H9 (cell line): ENCODE data around the gene DHCR7. TPM values are rescaled to one million over a fixed set of nuclear protein-coding genes. Genes with fewer than 3 reads are reported as not detected.

Experiments
- DNase-seq: peaks from one replicate; pipeline ENCODE4 v3.0.0-alpha.2; 2017
- H2AFZ ChIP-seq: one replicate; pipeline ENCODE4 v1.6.1; 2013; ENCODE audit warnings: mild to moderate bottlenecking, low read length, control low read depth, moderate library complexity
- H2AK5ac ChIP-seq: 2 replicates; pipeline ENCODE4 v1.6.1; 2013; ENCODE audit warnings: low read length, control low read depth, mixed read lengths; ENCODE audit not compliant: insufficient read length
- H2BK120ac ChIP-seq: one replicate; pipeline ENCODE4 v1.6.1; 2013; ENCODE audit warnings: low read depth, mild to moderate bottlenecking, low read length, control low read depth, inconsistent platforms; ENCODE audit not compliant: poor library complexity, severe bottlenecking
- H2BK12ac ChIP-seq: 2 replicates; pipeline ENCODE4 v1.6.1; 2013; ENCODE audit warnings: low read length, control low read depth, mixed read lengths, low read depth; ENCODE audit not compliant: insufficient read length
- H2BK15ac ChIP-seq: 2 replicates; pipeline ENCODE4 v1.6.1; 2013; ENCODE audit warnings: low read depth, low read length, control low read depth
- H2BK20ac ChIP-seq: one replicate; pipeline ENCODE4 v1.6.1; 2013; ENCODE audit warnings: low read depth, mild to moderate bottlenecking, low read length, control low read depth, inconsistent platforms; ENCODE audit not compliant: poor library complexity, severe bottlenecking
- H2BK5ac ChIP-seq: 2 replicates; pipeline ENCODE4 v1.6.1; 2013; ENCODE audit warnings: low read length, control low read depth, mixed read lengths; ENCODE audit not compliant: insufficient read length
- H3K14ac ChIP-seq: 2 replicates; pipeline ENCODE4 v1.6.1; 2013; ENCODE audit warnings: low read length, control low read depth; ENCODE audit not compliant: insufficient read depth
- H3K18ac ChIP-seq: 2 replicates; pipeline ENCODE4 v1.6.1; 2013; ENCODE audit warnings: low read depth, mild to moderate bottlenecking, mixed read lengths, low read length, control low read depth; ENCODE audit not compliant: insufficient read length
- H3K23ac ChIP-seq: 2 replicates; pipeline ENCODE4 v1.6.1; 2013; ENCODE audit warnings: low read length, control low read depth, mixed read lengths, low read depth; ENCODE audit not compliant: insufficient read length
- H3K23me2 ChIP-seq: 2 replicates; pipeline ENCODE4 v1.6.1; 2013; ENCODE audit warnings: low read depth, mild to moderate bottlenecking, mixed read lengths, low read length, control low read depth; ENCODE audit not compliant: insufficient read length, poor library complexity, severe bottlenecking
- H3K27ac ChIP-seq: 2 replicates; pipeline ENCODE4 v1.5.1; 2013; ENCODE audit warnings: low read length, control low read depth, mixed read lengths, low read depth; ENCODE audit not compliant: insufficient read length
- H3K27me3 ChIP-seq: 2 replicates; pipeline ENCODE4 v1.6.1; 2013; ENCODE audit warnings: low read length, control low read depth, inconsistent platforms; ENCODE audit not compliant: insufficient read depth
- H3K4ac ChIP-seq: 2 replicates; pipeline ENCODE4 v1.6.1; 2013; ENCODE audit warnings: low read depth, mild to moderate bottlenecking, control low read depth, inconsistent platforms, low read length, moderate library complexity
- H3K4me1 ChIP-seq: 2 replicates; pipeline ENCODE4 v1.6.1; 2013; ENCODE audit warnings: low read length, control low read depth, inconsistent platforms; ENCODE audit not compliant: insufficient read depth
- H3K4me2 ChIP-seq: 2 replicates; pipeline ENCODE4 v1.6.1; 2013; ENCODE audit warnings: low read length, control low read depth, mixed read lengths; ENCODE audit not compliant: insufficient read length, insufficient read depth
- H3K56ac ChIP-seq: 2 replicates; pipeline ENCODE4 v1.6.1; 2013; ENCODE audit warnings: low read depth, mild to moderate bottlenecking, mixed read lengths, low read length, control low read depth; ENCODE audit not compliant: insufficient read length
- H3K79me1 ChIP-seq: 2 replicates; pipeline ENCODE4 v1.6.1; 2013; ENCODE audit warnings: low read depth, mild to moderate bottlenecking, moderate library complexity, low read length, control low read depth, inconsistent platforms; ENCODE audit not compliant: insufficient read depth, poor library complexity, severe bottlenecking
- H3K79me2 ChIP-seq: 2 replicates; pipeline ENCODE4 v1.6.1; 2013; ENCODE audit warnings: low read length, control low read depth, inconsistent platforms; ENCODE audit not compliant: insufficient read depth
- H3K9ac ChIP-seq: 2 replicates; pipeline ENCODE4 v1.6.1; 2013; ENCODE audit warnings: low read length, control low read depth, mixed read lengths; ENCODE audit not compliant: insufficient read length; ENCODE audit errors: extremely low read depth
- H3K9me3 ChIP-seq: one replicate; pipeline ENCODE4 v1.6.1; 2013; ENCODE audit warnings: low read depth, low read length, inconsistent platforms; ENCODE audit not compliant: control insufficient read depth
- H3T11ph ChIP-seq: one replicate; pipeline ENCODE4 v1.6.1; 2013; ENCODE audit warnings: mild to moderate bottlenecking, low read length, control low read depth, inconsistent platforms
- H4K20me1 ChIP-seq: one replicate; pipeline ENCODE4 v1.6.1; 2013; ENCODE audit not compliant: control insufficient read depth, insufficient read length, insufficient read depth
- H4K5ac ChIP-seq: 2 replicates; pipeline ENCODE4 v1.6.1; 2013; ENCODE audit warnings: low read depth, mild to moderate bottlenecking, mixed read lengths, low read length, control low read depth; ENCODE audit not compliant: insufficient read length
- H4K8ac ChIP-seq: replicated peaks from 2 replicates; pipeline ENCODE4 v1.6.1; 2013; ENCODE audit warnings: low read length, control low read depth, mixed read lengths, low read depth; ENCODE audit not compliant: insufficient read length
- H4K91ac ChIP-seq: 2 replicates; pipeline ENCODE4 v1.6.1; 2013; ENCODE audit warnings: low read depth, mild to moderate bottlenecking, moderate library complexity, mixed read lengths, low read length, control low read depth; ENCODE audit not compliant: insufficient read length
- H3K27ac Mint-ChIP-seq, 3 experiments: 2 replicates in 2 of 3; 3 replicates in 1 of 3; pipeline ENCODE4 v1.8.0; 2020 to 2021; ENCODE audit warnings: mixed read lengths in 3 of 3, mild to moderate bottlenecking in 1 of 3, moderate library complexity in 1 of 3
- H3K27me3 Mint-ChIP-seq: 2 replicates; pipeline ENCODE4 v1.8.0; 2021; ENCODE audit warnings: low read depth, mild to moderate bottlenecking, moderate library complexity, mixed read lengths
- H3K36me3 Mint-ChIP-seq, 3 experiments: 2 replicates in 2 of 3; 3 replicates in 1 of 3; pipeline ENCODE4 v1.8.0; 2020 to 2021; ENCODE audit warnings: low read depth in 3 of 3, mixed read lengths in 3 of 3; ENCODE audit not compliant: insufficient read depth in 1 of 3
- H3K4me1 Mint-ChIP-seq, 2 experiments: 2 replicates each; pipeline ENCODE4 v1.8.0; 2020; ENCODE audit warnings: mixed read lengths in 2 of 2
- H3K4me3 Mint-ChIP-seq, 2 experiments: 2 replicates in 1 of 2; 3 replicates in 1 of 2; pipeline ENCODE4 v1.8.0; 2020 to 2021; ENCODE audit warnings: mild to moderate bottlenecking in 2 of 2, mixed read lengths in 2 of 2, moderate library complexity in 1 of 2
- H3K9me3 Mint-ChIP-seq, 2 experiments: 2 replicates in 1 of 2; 3 replicates in 1 of 2; pipeline ENCODE4 v1.8.0; 2020; ENCODE audit warnings: mild to moderate bottlenecking in 2 of 2, mixed read lengths in 2 of 2, moderate library complexity in 1 of 2
- WGBS: extraction: QIAGEN DNeasy Blood & Tissue Kit; methylation state at CpG from one replicate; pipeline ENCODE4 v1.1.7; 2013; ENCODE audit warnings: missing lambda C conversion rate, low lambda C conversion rate, mixed read lengths; ENCODE audit not compliant: insufficient read length; ENCODE audit errors: extremely low coverage; 5-methylcytosine and 5-hydroxymethylcytosine counted together
- total RNA-seq: library from RNA; stranded (reverse); gene quantifications from 2 replicates; pipeline ENCODE4 v1.2.1, GENCODE V29; 2021
- TF ChIP-seq, protein P1 (sequence below): fragments of 200-600 bp; sonication (generic); conservative IDR thresholded peaks from 3 replicates; pipeline ENCODE4 v1.8.0; 2021; ENCODE audit warnings: antibody characterized with exemption, mild to moderate bottlenecking

The DHCR7 gene
- total RNA-seq, 1 experiment from 2014 or later, result 124 TPM

DNA sequence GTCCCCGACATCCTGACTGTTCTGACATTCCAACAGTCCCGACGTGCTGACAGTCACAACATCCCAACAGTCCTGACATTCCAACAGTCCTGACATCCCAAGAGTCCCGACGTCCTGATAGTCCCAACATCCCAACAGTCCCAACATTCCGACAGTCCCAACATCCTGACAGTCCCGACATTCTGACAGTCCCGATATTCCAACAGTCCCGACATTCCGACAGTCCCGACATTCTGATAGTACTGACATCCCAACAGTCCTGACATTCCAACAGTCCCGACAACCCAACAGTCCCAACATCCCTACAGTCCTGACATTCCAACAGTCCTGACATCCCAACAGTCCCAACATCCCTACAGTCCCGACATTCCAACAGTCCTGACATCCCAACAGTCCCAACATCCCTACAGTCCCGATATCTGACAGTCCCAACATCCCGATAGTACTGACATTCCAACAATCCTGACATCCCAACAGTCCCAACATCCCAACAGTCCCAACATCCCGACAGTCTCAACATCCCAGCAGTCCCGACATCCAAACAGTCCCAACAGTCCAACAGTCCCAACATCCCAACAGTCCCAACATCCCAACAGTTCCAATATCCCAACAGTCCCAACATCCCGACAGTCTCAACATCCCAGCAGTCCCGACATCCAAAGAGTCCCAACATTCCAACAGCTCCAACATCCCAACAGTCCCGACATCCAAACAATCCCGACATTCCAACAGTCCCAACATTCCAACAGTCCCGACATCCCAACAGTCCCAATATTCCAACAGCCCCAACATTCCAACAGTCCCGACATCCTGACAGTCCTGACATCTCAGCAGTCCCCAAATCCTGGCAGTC is 60.2 kb downstream of the DHCR7 start:
- peaks cover 0 to 3% of the 10 kb centered on the region in 2 experiments; a peak in 1 of 4 replicates for H3K4me1 Mint-ChIP-seq
- H4K20me1 ChIP-seq, result no peaks in the 10 kb centered on the region
- H4K5ac ChIP-seq, result no peak overlapping the region
- no peak overlapping the region for H2BK20ac ChIP-seq
- TF ChIP-seq, protein P1, sequence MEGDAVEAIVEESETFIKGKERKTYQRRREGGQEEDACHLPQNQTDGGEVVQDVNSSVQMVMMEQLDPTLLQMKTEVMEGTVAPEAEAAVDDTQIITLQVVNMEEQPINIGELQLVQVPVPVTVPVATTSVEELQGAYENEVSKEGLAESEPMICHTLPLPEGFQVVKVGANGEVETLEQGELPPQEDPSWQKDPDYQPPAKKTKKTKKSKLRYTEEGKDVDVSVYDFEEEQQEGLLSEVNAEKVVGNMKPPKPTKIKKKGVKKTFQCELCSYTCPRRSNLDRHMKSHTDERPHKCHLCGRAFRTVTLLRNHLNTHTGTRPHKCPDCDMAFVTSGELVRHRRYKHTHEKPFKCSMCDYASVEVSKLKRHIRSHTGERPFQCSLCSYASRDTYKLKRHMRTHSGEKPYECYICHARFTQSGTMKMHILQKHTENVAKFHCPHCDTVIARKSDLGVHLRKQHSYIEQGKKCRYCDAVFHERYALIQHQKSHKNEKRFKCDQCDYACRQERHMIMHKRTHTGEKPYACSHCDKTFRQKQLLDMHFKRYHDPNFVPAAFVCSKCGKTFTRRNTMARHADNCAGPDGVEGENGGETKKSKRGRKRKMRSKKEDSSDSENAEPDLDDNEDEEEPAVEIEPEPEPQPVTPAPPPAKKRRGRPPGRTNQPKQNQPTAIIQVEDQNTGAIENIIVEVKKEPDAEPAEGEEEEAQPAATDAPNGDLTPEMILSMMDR, result no peak
- DNase-seq, result no peak
- H3K79me1 ChIP-seq, result no peaks in the 10 kb centered on the region
- no peak overlapping the region for H3K4me3 Mint-ChIP-seq
- H2BK5ac ChIP-seq, result no peak overlapping the region
- no peak overlapping the region for H2BK120ac ChIP-seq
- H3K23me2 ChIP-seq, result no peaks in the 10 kb centered on the region
- H3K79me2 ChIP-seq, result no peaks in the 10 kb centered on the region
- no peak overlapping the region for H3K27ac ChIP-seq
- H3K4me1 ChIP-seq, result no peaks in the 10 kb centered on the region
- H3K4me2 ChIP-seq, result no peak overlapping the region
- H3K9me3 ChIP-seq, result no peaks in the 10 kb centered on the region
- H3K4ac ChIP-seq, result no peak overlapping the region
- H4K91ac ChIP-seq, result no peak overlapping the region
- peaks cover 0 to 13% (median 0%) of the 10 kb centered on the region in 3 experiments; a peak in 2 of 7 replicates for H3K36me3 Mint-ChIP-seq
- no peak overlapping the region for H3K9ac ChIP-seq
- H3K56ac ChIP-seq, result no peak overlapping the region
- H3K18ac ChIP-seq, result no peak overlapping the region
- H3K27me3 Mint-ChIP-seq, result peaks cover 52% of the 10 kb centered on the region
- peaks cover 7 to 24% of the 10 kb centered on the region in 2 experiments for H3K9me3 Mint-ChIP-seq
- no peak overlapping the region for H2AK5ac ChIP-seq
- no CpG with 5 or more reads among the region's 23 CpGs for WGBS
- no peak overlapping the region for H3T11ph ChIP-seq
- no peak overlapping the region for H3K14ac ChIP-seq
- no peak overlapping the region for H3K23ac ChIP-seq
- no peak overlapping the region for H3K27ac Mint-ChIP-seq
- no peak overlapping the region for H2BK15ac ChIP-seq
- H2BK12ac ChIP-seq, result no peak overlapping the region
- no peak overlapping the region for H4K8ac ChIP-seq
- H3K27me3 ChIP-seq, result no peaks in the 10 kb centered on the region
- H2AFZ ChIP-seq, result no peak overlapping the region
